Activated CD4-positive, alpha-beta T cell treated with anti-CD3 and anti-CD28 coated beads for 1 hour (primary cell): ENCODE measurements around the gene CNNM2.

ENCODE experiments used
- DNase-seq: peaks from one replicate; pipeline ENCODE4 v3.0.0-alpha.2; 2020

CNNM2 gene

GRCh38 chr10:102917962-102918816 lies at the start of gene CNNM2:
CNNM2 (plus strand) TSS chr10:102918294; CDS start chr10:102918481, 187 bp downstream.
- DNase-seq = peak; percentile 99

GRCh38 chr10:102868911-102869257 lies 49.2 kb upstream of the CNNM2 start:
- no peak for DNase-seq

- no peak for DNase-seq
Measured at GRCh38 chr10:102869258-102870198, 48.6 kb upstream of the CNNM2 start, which contains the start of gene AS3MT. AS3MT (plus strand) TSS chr10:102869470; CDS start chr10:102869593, 123 bp downstream.

- no peak for DNase-seq
Measured at GRCh38 chr10:102870221-102870620, 47.9 kb upstream of the CNNM2 start.

- DNase-seq = no peak
Measured at GRCh38 chr10:102872163-102872562, 45.9 kb upstream of the CNNM2 start.

GRCh38 chr10:102876747-102877153 lies 41.3 kb upstream of the CNNM2 start:
- no peak for DNase-seq

GRCh38 chr10:102878629-102879028 lies 39.5 kb upstream of the CNNM2 start:
- no peak for DNase-seq

- DNase-seq = no peak
Measured at GRCh38 chr10:102880256-102880655, 37.8 kb upstream of the CNNM2 start.

GRCh38 chr10:102888048-102888447 lies 30.0 kb upstream of the CNNM2 start:
- no peak for DNase-seq

GRCh38 chr10:102894466-102895213 lies 23.5 kb upstream of the CNNM2 start:
- no peak for DNase-seq

- DNase-seq = no peak
Measured at GRCh38 chr10:102900006-102900405, 18.1 kb upstream of the CNNM2 start.

GRCh38 chr10:102904346-102904745 lies 13.7 kb upstream of the CNNM2 start:
- DNase-seq = no peak

- DNase-seq = no peak
Measured at GRCh38 chr10:102906507-102906906, 11.6 kb upstream of the CNNM2 start.

- DNase-seq = no peak
Measured at GRCh38 chr10:102914781-102915180, 3.3 kb upstream of the CNNM2 start.

- DNase-seq = no peak
Measured at GRCh38 chr10:102916173-102916572, 1.9 kb upstream of the CNNM2 start.

GRCh38 chr10:102917314-102917961 lies 656 bp upstream of the CNNM2 start:
- DNase-seq = peak; percentile 73

GRCh38 chr10:102918817-102919245 lies 737 bp downstream of the CNNM2 start:
- peak; percentile 21 for DNase-seq

GRCh38 chr10:102919246-102919959 lies 1.3 kb downstream of the CNNM2 start:
- no peak for DNase-seq

GRCh38 chr10:102919992-102920739 lies 2.1 kb downstream of the CNNM2 start:
- DNase-seq = no peak

GRCh38 chr10:102923601-102924000 lies 5.5 kb downstream of the CNNM2 start:
- DNase-seq = no peak

- DNase-seq = no peak
Measured at GRCh38 chr10:102926842-102927241, 8.7 kb downstream of the CNNM2 start.
